Measurements from ENCODE around the gene OTOF. TPM values are rescaled to one million over a fixed set of nuclear protein-coding genes. Genes with fewer than 3 reads are reported as not detected.

OTOF gene
- total and polyA plus RNA-seq, 2 of the 13 experiments (the other 11 are each of a cell fraction or from before 2014, with no cell fraction given), result 0.04 TPM; not detected in 1

DNA sequence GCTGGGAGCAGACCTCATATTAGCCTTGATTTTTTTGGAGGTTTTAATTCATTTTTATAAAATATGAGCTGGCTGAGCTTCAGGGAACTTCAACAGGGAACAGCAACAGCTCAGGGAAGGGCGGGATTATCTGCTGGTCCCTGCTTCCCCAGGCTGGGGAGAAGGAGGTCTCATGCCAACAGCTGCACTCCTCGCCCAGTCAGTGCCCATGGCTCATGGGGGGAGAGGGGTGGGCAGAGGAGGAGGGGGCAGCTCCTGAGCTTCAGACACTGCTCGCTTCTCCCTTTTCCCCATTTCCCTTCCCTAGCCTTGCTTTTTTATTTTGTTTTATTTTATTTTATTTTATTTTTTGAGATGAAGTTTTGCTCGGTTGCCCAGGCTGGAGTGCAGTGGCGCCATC is 442 bp upstream of the OTOF start:
- H3K4me2 ChIP-seq (ENCODE audit: low read depth, low read length), result no peak overlapping the region
- in situ Hi-C loops (cut with HindIII; ENCODE audit: extremely low pct_ligation_motif_present, low pct_unique_long_range_greater_than_20kb), result no loop called here
- no TSS peak for BruUV-seq (replicated peaks)
- POLR2A ChIA-PET, result no interaction called here
- DNase-seq (ENCODE audit: low spot score) (no peak), FAIRE-seq (no peak), ATAC-seq (no peak)
- H3K4me1 ChIP-seq (ENCODE audit: insufficient read depth, low read length), result peaks cover 33% of the 10 kb centered on the region
- CTCF ChIA-PET (ENCODE audit: low intra/inter-chr PET ratio, low total read pairs), result no interaction called here
- H3K9ac ChIP-seq (ENCODE audit: insufficient read depth, low read depth, low read length), result no peak overlapping the region
- H3K4me3 ChIP-seq (replicated peaks in 1 of 3; ENCODE audit: insufficient read depth in 1 of 3, low read depth in 2 of 3, low read length in 3 of 3), result no peak overlapping the region
- no peak overlapping the region for H3K27ac ChIP-seq (ENCODE audit: extremely low read length, insufficient read depth, low read length)
- no peaks in the 10 kb centered on the region for H3K9me3 ChIP-seq (ENCODE audit: low read length)
- H2AFZ ChIP-seq (ENCODE audit: low read length), result no peak overlapping the region
- H3K79me2 ChIP-seq (ENCODE audit: insufficient read depth, low read length), result no peaks in the 10 kb centered on the region
- TF ChIP-seq YEATS4 (CRISPR knock-in tag; IDR thresholded peaks at IDR 0.05; ENCODE audit: borderline replicate concordance), result no peak
- TF ChIP-seq GABPB1 (CRISPR knock-in tag; IDR thresholded peaks at IDR 0.05), result no peak
- no peak for TF ChIP-seq RNF2 (conservative IDR thresholded peaks at IDR 0.05; ENCODE audit: low read depth)
- TF ChIP-seq FOXO1 (CRISPR knock-in tag; IDR thresholded peaks at IDR 0.05), result no peak
- no peak for TF ChIP-seq ZNF296 (CRISPR knock-in tag; conservative IDR thresholded peaks at IDR 0.05)
- no peak for TF ChIP-seq SUZ12 (IDR thresholded peaks at IDR 0.05; ENCODE audit: low read depth, low read length)
- no peak for TF ChIP-seq HDAC2 (CRISPR knock-in tag; IDR thresholded peaks at IDR 0.05)
- TF ChIP-seq CBX5 (CRISPR knock-in tag; IDR thresholded peaks at IDR 0.05; ENCODE audit: borderline replicate concordance), result no peak
- no peak for TF ChIP-seq AHR (CRISPR knock-in tag; IDR thresholded peaks at IDR 0.05)
- TF ChIP-seq ZNF496 (CRISPR knock-in tag; IDR thresholded peaks at IDR 0.05; ENCODE audit: insufficient replicate concordance), result no peak
- no peak for TF ChIP-seq ZBTB7A (CRISPR knock-in tag; IDR thresholded peaks at IDR 0.05)
- TF ChIP-seq, protein P1, sequence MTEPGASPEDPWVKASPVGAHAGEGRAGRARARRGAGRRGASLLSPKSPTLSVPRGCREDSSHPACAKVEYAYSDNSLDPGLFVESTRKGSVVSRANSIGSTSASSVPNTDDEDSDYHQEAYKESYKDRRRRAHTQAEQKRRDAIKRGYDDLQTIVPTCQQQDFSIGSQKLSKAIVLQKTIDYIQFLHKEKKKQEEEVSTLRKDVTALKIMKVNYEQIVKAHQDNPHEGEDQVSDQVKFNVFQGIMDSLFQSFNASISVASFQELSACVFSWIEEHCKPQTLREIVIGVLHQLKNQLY (CRISPR knock-in tag; IDR thresholded peaks at IDR 0.05), result no peak
- no peak for TF ChIP-seq PCBP2 (optimal IDR thresholded peaks at IDR 0.05; ENCODE audit: low read depth, low read length, poor library complexity, severe bottlenecking)
- TF ChIP-seq, protein P2, sequence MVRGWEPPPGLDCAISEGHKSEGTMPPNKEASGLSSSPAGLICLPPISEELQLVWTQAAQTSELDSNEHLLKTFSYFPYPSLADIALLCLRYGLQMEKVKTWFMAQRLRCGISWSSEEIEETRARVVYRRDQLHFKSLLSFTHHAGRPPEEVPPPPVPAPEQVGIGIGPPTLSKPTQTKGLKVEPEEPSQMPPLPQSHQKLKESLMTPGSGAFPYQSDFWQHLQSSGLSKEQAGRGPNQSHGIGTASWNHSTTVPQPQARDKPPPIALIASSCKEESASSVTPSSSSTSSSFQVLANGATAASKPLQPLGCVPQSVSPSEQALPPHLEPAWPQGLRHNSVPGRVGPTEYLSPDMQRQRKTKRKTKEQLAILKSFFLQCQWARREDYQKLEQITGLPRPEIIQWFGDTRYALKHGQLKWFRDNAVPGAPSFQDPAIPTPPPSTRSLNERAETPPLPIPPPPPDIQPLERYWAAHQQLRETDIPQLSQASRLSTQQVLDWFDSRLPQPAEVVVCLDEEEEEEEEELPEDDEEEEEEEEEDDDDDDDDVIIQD (CRISPR knock-in tag; IDR thresholded peaks at IDR 0.05; ENCODE audit: low read depth), result no peak
- no peak for TF ChIP-seq ZNF773 (CRISPR knock-in tag; IDR thresholded peaks at IDR 0.05; ENCODE audit: borderline replicate concordance)
- intact Hi-C loops (cut with micrococcal nuclease; ENCODE audit: unreplicated experiment), result no loop called here
- WGBS (ENCODE audit: low lambda C conversion rate), result 50% methylated on average over 5 of the region's 5 CpGs
- H4K20me1 ChIP-seq (ENCODE audit: insufficient read depth, low read length), result no peaks in the 10 kb centered on the region
- peaks cover 0 to 19% of the 10 kb centered on the region in 2 experiments; a peak in 3 of 5 replicates for H3K27me3 ChIP-seq (ENCODE audit: control insufficient read depth in 1 of 2, insufficient read depth in 2 of 2, low read length in 2 of 2)
- H3K36me3 ChIP-seq (replicated peaks in 1 of 2; ENCODE audit: control insufficient read depth in 1 of 2, insufficient read depth in 2 of 2, low read length in 2 of 2), result no peaks in the 10 kb centered on the region

All from HepG2 (cell line).